Osteocyte (in vitro differentiated cells): ENCODE data around the gene RAB3C. TPM values are rescaled to one million over a fixed set of nuclear protein-coding genes. Genes with fewer than 3 reads are reported as not detected.

ENCODE experiments used
- DNase-seq: peaks from one replicate; pipeline ENCODE4 v3.0.0; 2021; ENCODE audit warnings: mixed read lengths; ENCODE audit not compliant: unreplicated experiment; ENCODE audit errors: extremely low spot score
- H3K27ac Mint-ChIP-seq: one replicate; pipeline ENCODE4 v1.8.0; 2021; ENCODE audit warnings: mild to moderate bottlenecking, mixed read lengths; ENCODE audit not compliant: unreplicated experiment
- H3K27me3 Mint-ChIP-seq: one replicate; pipeline ENCODE4 v1.8.0; 2021; ENCODE audit warnings: mixed read lengths; ENCODE audit not compliant: unreplicated experiment
- H3K36me3 Mint-ChIP-seq: one replicate; pipeline ENCODE4 v1.8.0; 2021; ENCODE audit warnings: mixed read lengths; ENCODE audit not compliant: unreplicated experiment
- H3K4me1 Mint-ChIP-seq: one replicate; pipeline ENCODE4 v1.8.0; 2021; ENCODE audit warnings: mixed read lengths; ENCODE audit not compliant: unreplicated experiment
- H3K4me3 Mint-ChIP-seq: one replicate; pipeline ENCODE4 v1.8.0; 2021; ENCODE audit warnings: mild to moderate bottlenecking, moderate library complexity, mixed read lengths; ENCODE audit not compliant: unreplicated experiment
- H3K9me3 Mint-ChIP-seq: one replicate; pipeline ENCODE4 v1.8.0; 2021; ENCODE audit warnings: mixed read lengths; ENCODE audit not compliant: unreplicated experiment
- total RNA-seq: library from RNA; stranded (reverse); gene quantifications from 2 replicates; pipeline ENCODE4 v1.2.1, GENCODE V29; 2021
- TF ChIP-seq, protein P1 (sequence below): fragments of 200-600 bp; sonication (generic); IDR thresholded peaks from 2 replicates; pipeline ENCODE4 v1.5.0; 2021; ENCODE audit warnings: antibody characterized with exemption, mild to moderate bottlenecking, moderate library complexity

RAB3C gene
- total RNA-seq, 1 donor from 2014 or later, result not detected

DNA sequence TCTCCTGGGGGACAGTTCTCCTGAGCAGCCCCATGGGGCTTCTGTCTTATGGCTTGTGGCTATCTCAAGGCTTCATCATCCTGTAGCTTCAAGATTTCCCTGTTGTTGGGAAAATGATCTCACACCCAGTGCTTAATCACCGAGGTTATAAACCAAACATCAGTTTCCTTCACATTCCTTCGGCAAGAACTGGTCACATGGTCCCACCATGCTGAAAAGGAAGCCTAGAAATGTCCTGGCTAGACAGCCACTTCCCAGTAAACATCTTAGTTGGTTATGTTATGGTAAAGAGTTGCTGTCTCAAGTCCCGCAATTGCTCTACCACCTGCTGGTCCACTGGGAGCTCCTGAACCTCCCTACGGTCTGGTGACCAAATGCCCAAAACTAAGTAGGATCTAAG, 66.0 kb downstream of the RAB3C start:
- Mint-ChIP-seq H3K4me3 (no peak overlapping the region), H3K27ac (no peak overlapping the region), H3K27me3 (peaks cover 5% of the 10 kb centered on the region), H3K9me3 (no peaks in the 10 kb centered on the region), H3K4me1 (no peaks in the 10 kb centered on the region), H3K36me3 (no peaks in the 10 kb centered on the region)
- TF ChIP-seq, protein P1, sequence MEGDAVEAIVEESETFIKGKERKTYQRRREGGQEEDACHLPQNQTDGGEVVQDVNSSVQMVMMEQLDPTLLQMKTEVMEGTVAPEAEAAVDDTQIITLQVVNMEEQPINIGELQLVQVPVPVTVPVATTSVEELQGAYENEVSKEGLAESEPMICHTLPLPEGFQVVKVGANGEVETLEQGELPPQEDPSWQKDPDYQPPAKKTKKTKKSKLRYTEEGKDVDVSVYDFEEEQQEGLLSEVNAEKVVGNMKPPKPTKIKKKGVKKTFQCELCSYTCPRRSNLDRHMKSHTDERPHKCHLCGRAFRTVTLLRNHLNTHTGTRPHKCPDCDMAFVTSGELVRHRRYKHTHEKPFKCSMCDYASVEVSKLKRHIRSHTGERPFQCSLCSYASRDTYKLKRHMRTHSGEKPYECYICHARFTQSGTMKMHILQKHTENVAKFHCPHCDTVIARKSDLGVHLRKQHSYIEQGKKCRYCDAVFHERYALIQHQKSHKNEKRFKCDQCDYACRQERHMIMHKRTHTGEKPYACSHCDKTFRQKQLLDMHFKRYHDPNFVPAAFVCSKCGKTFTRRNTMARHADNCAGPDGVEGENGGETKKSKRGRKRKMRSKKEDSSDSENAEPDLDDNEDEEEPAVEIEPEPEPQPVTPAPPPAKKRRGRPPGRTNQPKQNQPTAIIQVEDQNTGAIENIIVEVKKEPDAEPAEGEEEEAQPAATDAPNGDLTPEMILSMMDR, result no peak
- no peak for DNase-seq

DNA sequence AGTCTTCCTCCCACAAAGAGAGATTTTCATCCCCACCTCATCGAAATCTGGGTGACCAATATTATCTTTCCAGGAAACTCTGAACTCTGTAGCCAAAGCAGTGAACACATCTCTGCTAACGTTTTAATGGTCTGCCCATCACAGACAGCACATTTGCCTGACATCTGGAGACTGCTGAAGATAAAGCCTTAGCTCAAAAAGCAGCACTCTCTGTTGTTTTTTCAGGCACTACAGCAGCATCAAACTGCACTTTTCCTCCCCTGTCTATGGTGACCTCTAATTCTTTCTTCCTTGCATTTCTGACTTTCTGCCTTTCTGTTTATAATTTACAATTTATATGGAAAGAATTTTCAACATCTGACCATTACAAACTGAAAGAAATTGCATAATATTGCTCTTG, 66.8 kb downstream of the RAB3C start:
- H3K36me3 Mint-ChIP-seq, result no peaks in the 10 kb centered on the region
- H3K27ac Mint-ChIP-seq, result no peak overlapping the region
- no peak for DNase-seq
- TF ChIP-seq, protein P1, result no peak
- no peak overlapping the region for H3K4me3 Mint-ChIP-seq
- no peaks in the 10 kb centered on the region for H3K9me3 Mint-ChIP-seq
- H3K27me3 Mint-ChIP-seq, result peaks cover 5% of the 10 kb centered on the region
- no peaks in the 10 kb centered on the region for H3K4me1 Mint-ChIP-seq

DNA sequence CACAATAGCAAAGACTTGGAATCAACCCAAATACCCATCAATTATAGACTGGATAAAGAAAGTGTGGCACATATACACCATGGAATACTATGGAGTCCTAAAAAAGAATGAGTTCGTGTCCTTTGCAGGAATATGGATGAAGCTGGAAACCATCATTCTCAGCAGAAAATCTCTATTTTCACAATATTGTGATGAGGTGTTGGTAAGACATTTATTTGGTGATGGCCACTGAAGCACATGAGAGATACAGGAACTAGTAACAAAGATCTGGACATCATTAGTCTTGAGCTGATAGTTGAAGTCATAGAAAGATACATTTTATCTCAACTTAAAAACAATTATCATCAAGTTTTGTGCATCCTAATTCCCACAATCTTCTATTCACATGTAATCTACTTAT, 70.6 kb downstream of the RAB3C start:
- no peaks in the 10 kb centered on the region for H3K36me3 Mint-ChIP-seq
- DNase-seq, result no peak
- H3K4me3 Mint-ChIP-seq, result no peak overlapping the region
- no peaks in the 10 kb centered on the region for H3K4me1 Mint-ChIP-seq
- H3K27ac Mint-ChIP-seq, result no peak overlapping the region
- H3K27me3 Mint-ChIP-seq, result peaks cover 9% of the 10 kb centered on the region
- H3K9me3 Mint-ChIP-seq, result no peaks in the 10 kb centered on the region
- TF ChIP-seq, protein P1, result no peak

DNA sequence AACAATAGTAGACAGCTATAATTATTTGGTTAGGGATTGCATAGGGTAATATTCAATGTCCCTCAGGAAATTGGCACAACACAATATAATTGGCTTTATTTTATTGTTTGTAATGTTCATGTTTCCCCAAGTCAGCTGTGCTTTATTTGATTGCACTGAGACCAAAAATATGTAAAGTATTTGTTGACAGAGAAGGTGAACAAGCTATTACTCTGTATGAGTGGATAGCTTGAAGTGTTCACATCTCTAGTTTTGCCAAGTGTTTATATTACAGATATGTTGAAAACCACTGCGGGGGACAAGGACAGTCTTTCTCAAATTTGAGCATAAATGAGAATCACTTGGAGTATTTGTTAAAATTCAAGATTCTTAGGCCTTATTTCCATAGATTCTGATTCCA, 83.3 kb downstream of the RAB3C start:
- peaks cover 5% of the 10 kb centered on the region for H3K27me3 Mint-ChIP-seq
- no peaks in the 10 kb centered on the region for H3K36me3 Mint-ChIP-seq
- no peaks in the 10 kb centered on the region for H3K4me1 Mint-ChIP-seq
- DNase-seq, result no peak
- H3K9me3 Mint-ChIP-seq, result no peaks in the 10 kb centered on the region
- no peak overlapping the region for H3K27ac Mint-ChIP-seq
- no peak overlapping the region for H3K4me3 Mint-ChIP-seq
- TF ChIP-seq, protein P1, result no peak

DNA sequence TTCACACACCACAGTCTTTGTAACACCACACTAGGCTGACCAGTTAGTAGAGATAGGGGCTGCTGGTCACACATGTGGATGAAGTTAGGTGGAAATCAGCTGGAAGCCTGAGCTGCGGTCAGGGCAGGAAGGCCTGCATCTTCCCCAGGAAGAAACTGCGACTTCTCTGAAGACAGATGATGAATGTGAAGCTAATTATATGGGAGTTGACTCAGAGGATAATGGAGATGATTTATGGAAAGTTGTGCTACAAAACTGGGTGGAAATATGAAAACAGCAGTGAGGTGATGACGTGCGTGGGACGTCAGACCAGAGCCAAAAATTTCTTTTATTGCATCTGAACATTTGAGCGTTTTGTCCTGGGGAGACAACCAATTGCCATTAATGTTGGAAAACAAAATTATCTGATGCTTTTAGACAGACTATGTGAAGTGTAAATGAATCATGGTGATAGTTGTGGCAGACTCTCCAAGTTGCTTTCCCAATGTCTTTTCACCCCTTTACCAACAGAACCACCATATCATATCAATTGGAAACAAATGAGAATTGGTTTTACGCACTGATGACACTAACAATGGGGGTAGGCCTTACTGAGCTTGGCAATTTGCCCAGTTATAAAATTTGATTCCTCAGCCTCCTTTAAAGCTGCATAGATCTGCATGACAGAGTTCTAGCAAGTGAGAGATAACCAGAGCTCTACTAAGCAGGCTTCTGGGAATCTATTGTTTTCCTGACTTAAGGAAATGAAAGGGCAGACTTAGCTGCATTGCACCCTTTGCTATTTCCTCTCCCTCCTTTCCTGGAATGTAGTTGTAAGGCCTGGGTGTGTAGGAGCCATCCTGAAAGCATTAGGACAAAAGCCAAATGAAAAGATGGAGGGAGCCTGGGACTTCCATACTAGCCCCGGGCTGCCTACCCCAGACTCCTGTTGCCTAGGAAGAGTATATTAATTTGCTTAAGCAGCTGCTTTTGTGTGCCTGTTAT, 84.0 kb downstream of the RAB3C start:
- H3K4me3 Mint-ChIP-seq, result no peak overlapping the region

More for the DNA sequence above, 84.0 kb downstream of the RAB3C start:
- no peaks in the 10 kb centered on the region for H3K9me3 Mint-ChIP-seq
- no peaks in the 10 kb centered on the region for H3K4me1 Mint-ChIP-seq
- no peak overlapping the region for H3K27ac Mint-ChIP-seq
- no peak for DNase-seq
- H3K27me3 Mint-ChIP-seq, result peaks cover 5% of the 10 kb centered on the region
- TF ChIP-seq, protein P1, result no peak
- no peaks in the 10 kb centered on the region for H3K36me3 Mint-ChIP-seq
